CD14-positive monocyte (primary cell): ENCODE results near the gene CRY2. TPM values are rescaled to one million over a fixed set of nuclear protein-coding genes. Genes with fewer than 3 reads are reported as not detected.

Experiments
- DNase-seq, 3 donors: peaks; one replicate each; pipeline ENCODE4 v3.0.0-alpha.2; 2011 to 2022
- H2AFZ ChIP-seq: 2 replicates; pipeline ENCODE4 v1.6.0; 2012; ENCODE audit warnings: mild to moderate bottlenecking, low read depth, low read length, inconsistent platforms; ENCODE audit not compliant: insufficient read depth, poor library complexity, severe bottlenecking
- H3K27ac ChIP-seq, 2 donors: 1 replicate in 1 of 2; 2 replicates in 1 of 2; pipeline ENCODE4 v1.5.1; 2012 to 2013; ENCODE audit warnings: low read length in 2 of 2, control low read depth in 1 of 2, inconsistent platforms in 1 of 2, low read depth in 1 of 2, mild to moderate bottlenecking in 1 of 2
- H3K27me3 ChIP-seq, 2 donors: one replicate each; pipeline versions ENCODE4 v1.6.0 to v1.6.1; 2011 to 2013; ENCODE audit warnings: low read length in 2 of 2; ENCODE audit not compliant: control insufficient read depth in 2 of 2, insufficient read depth in 2 of 2
- H3K36me3 ChIP-seq, 2 donors: replicated peaks in 1 of 2; 1 replicate in 1 of 2; 2 replicates in 1 of 2; pipeline versions ENCODE4 v1.5.1 to v1.6.1; 2012 to 2013; ENCODE audit warnings: low read length in 2 of 2, control low read depth in 1 of 2, inconsistent platforms in 1 of 2, mild to moderate bottlenecking in 1 of 2; ENCODE audit not compliant: insufficient read depth in 2 of 2, control insufficient read depth in 1 of 2
- H3K4me1 ChIP-seq, 2 donors: 1 replicate in 1 of 2; 2 replicates in 1 of 2; pipeline versions ENCODE4 v1.5.1 to v1.6.1; 2012 to 2013; ENCODE audit warnings: low read length in 2 of 2, control low read depth in 1 of 2, inconsistent platforms in 1 of 2, mild to moderate bottlenecking in 1 of 2, moderate library complexity in 1 of 2; ENCODE audit not compliant: insufficient read depth in 2 of 2, control insufficient read depth in 1 of 2
- H3K4me2 ChIP-seq: replicated peaks from 2 replicates; pipeline ENCODE3; 2012; ENCODE audit warnings: low read length, moderate library complexity, mild to moderate bottlenecking; ENCODE audit not compliant: poor library complexity, severe bottlenecking; ENCODE audit errors: extremely low read depth
- H3K4me3 ChIP-seq, 3 experiments: fragments of 200-600 bp in 1 of 3; sonication (generic) in 1 of 3; replicated peaks in 1 of 3; 1 replicate in 2 of 3; 2 replicates in 1 of 3; pipeline ENCODE4 v1.5.1; 2011 to 2013; ENCODE audit warnings: low read length in 3 of 3, mild to moderate bottlenecking in 3 of 3, control low read depth in 2 of 3, low read depth in 2 of 3, inconsistent platforms in 1 of 3, moderate library complexity in 1 of 3
- H3K79me2 ChIP-seq: 2 replicates; pipeline ENCODE4 v1.6.0; 2012; ENCODE audit warnings: mild to moderate bottlenecking, control low read depth, inconsistent platforms, low read length, moderate library complexity; ENCODE audit not compliant: insufficient read depth
- H3K9ac ChIP-seq: 2 replicates; pipeline ENCODE4 v1.6.0; 2017; ENCODE audit warnings: low read length, mild to moderate bottlenecking; ENCODE audit not compliant: insufficient read depth, poor library complexity, severe bottlenecking
- H3K9me3 ChIP-seq, 2 donors: replicated peaks in 1 of 2; 1 replicate in 1 of 2; 2 replicates in 1 of 2; pipeline versions ENCODE4 v1.5.1 to v1.6.1; 2012 to 2013; ENCODE audit warnings: low read length in 2 of 2, control low read depth in 1 of 2; ENCODE audit not compliant: control insufficient read depth in 1 of 2, insufficient read depth in 1 of 2
- H4K20me1 ChIP-seq: 2 replicates; pipeline ENCODE4 v1.6.0; 2012; ENCODE audit warnings: mild to moderate bottlenecking, low read length, control low read depth, moderate library complexity; ENCODE audit not compliant: insufficient read depth
- H3K27ac Mint-ChIP-seq, 7 donors: one replicate each; pipeline ENCODE4 v1.8.0; 2020; ENCODE audit warnings: mild to moderate bottlenecking in 7 of 7, mixed read lengths in 7 of 7, moderate library complexity in 6 of 7, inconsistent platforms in 2 of 7
- H3K27me3 Mint-ChIP-seq, 3 donors: one replicate each; pipeline ENCODE4 v1.8.0; 2021 to 2022; ENCODE audit warnings: low read depth in 3 of 3, mild to moderate bottlenecking in 3 of 3, mixed read lengths in 3 of 3, moderate library complexity in 3 of 3, inconsistent platforms in 1 of 3
- H3K36me3 Mint-ChIP-seq, 2 donors: one replicate each; pipeline ENCODE4 v1.8.0; 2020; ENCODE audit warnings: mixed read lengths in 2 of 2, inconsistent platforms in 1 of 2, mild to moderate bottlenecking in 1 of 2
- H3K4me1 Mint-ChIP-seq: one replicate; pipeline ENCODE4 v1.8.0; 2020; ENCODE audit warnings: mild to moderate bottlenecking, mixed read lengths
- H3K4me3 Mint-ChIP-seq, 2 donors: one replicate each; pipeline ENCODE4 v1.8.0; 2020; ENCODE audit warnings: mild to moderate bottlenecking in 2 of 2, mixed read lengths in 2 of 2, moderate library complexity in 1 of 2
- H3K9me3 Mint-ChIP-seq, 7 donors: one replicate each; pipeline ENCODE4 v1.8.0; 2020 to 2022; ENCODE audit warnings: mixed read lengths in 7 of 7, mild to moderate bottlenecking in 6 of 7, moderate library complexity in 6 of 7, inconsistent platforms in 2 of 7
- CTCF ChIP-seq: fragments of 200-600 bp; IDR thresholded peaks from one replicate; pipeline ENCODE4 v1.8.0; 2022; ENCODE audit warnings: antibody characterized with exemption, mild to moderate bottlenecking
- WGBS: methylation state at CpG from one replicate; pipeline ENCODE4 v1.1.5; 2013; ENCODE audit warnings: missing lambda C conversion rate; ENCODE audit not compliant: insufficient coverage; 5-methylcytosine and 5-hydroxymethylcytosine counted together
- intact Hi-C, 2 donors: fragments of 100-400 bp; cut with micrococcal nuclease; formaldehyde crosslinking; loops; one replicate each; pipeline versions ENCODE4 v1.15.0 to v1.15.1; 2023
- polyA plus RNA-seq, 3 donors: library from polyadenylated mRNA; depleted of rRNA in 1 of 3; unstranded in 2 of 3; stranded (reverse) in 1 of 3; fragments of 300-500 nt in 2 of 3; fragments of >200 nt in 1 of 3; fragmentation: Illumina TruSeq in 2 of 3; gene quantifications; 1 replicate in 2 of 3; 2 replicates in 1 of 3; pipeline ENCODE4 v1.2.3, GENCODE V29; 2012 to 2021

Gene CRY2
- polyA plus RNA-seq, 3 donors, result 5.1 to 12.5 (median 7.2) TPM

GRCh38 chr11:45889966-45890365 is 42.7 kb downstream of the CRY2 start:
- Histone ChIP-seq H3K4me2 (no peak overlapping the region), H3K9ac (no peak overlapping the region), H3K4me1 (peaks cover 5 to 6% of the 10 kb centered on the region in 2 donors), H3K27ac (no peak overlapping the region), H4K20me1 (peaks cover 12% of the 10 kb centered on the region), H3K36me3 (no peaks in the 10 kb centered on the region), H3K27me3 (peaks cover 14 to 26% of the 10 kb centered on the region in 2 donors), H3K9me3 (no peaks in the 10 kb centered on the region), H3K4me3 (no peak overlapping the region), H2AFZ (no peak overlapping the region), H3K79me2 (no peaks in the 10 kb centered on the region)
- peaks cover 0 to 3% (median 0%) of the 10 kb centered on the region in 7 donors for H3K9me3 Mint-ChIP-seq
- no peaks in the 10 kb centered on the region for H3K36me3 Mint-ChIP-seq
- no peak overlapping the region for H3K4me3 Mint-ChIP-seq
- peaks cover 3% of the 10 kb centered on the region for H3K4me1 Mint-ChIP-seq
- no peak overlapping the region for H3K27ac Mint-ChIP-seq
- 90% methylated on average over 7 of the region's 9 CpGs for WGBS
- H3K27me3 Mint-ChIP-seq, result peaks cover 18 to 49% (median 30%) of the 10 kb centered on the region in 3 donors
- no peak for DNase-seq
- TF ChIP-seq CTCF, result no peak
- intact Hi-C loops, result no loop called here

- no peaks in the 10 kb centered on the region for H3K79me2 ChIP-seq
- no peak overlapping the region for H3K4me3 ChIP-seq
- Mint-ChIP-seq H3K9me3 (no peaks in the 10 kb centered on the region), H3K36me3 (no peaks in the 10 kb centered on the region), H3K27me3 (peaks cover 16 to 50% (median 28%) of the 10 kb centered on the region in 3 donors), H3K27ac (no peak overlapping the region), H3K4me1 (no peaks in the 10 kb centered on the region), H3K4me3 (no peak overlapping the region)
- H3K36me3 ChIP-seq, result no peaks in the 10 kb centered on the region
- intact Hi-C loops, result no loop called here
- no peak overlapping the region for H3K9ac ChIP-seq
- H3K27ac ChIP-seq, result no peak overlapping the region
- no peak overlapping the region for H3K4me2 ChIP-seq
- peaks cover 10 to 23% of the 10 kb centered on the region in 2 donors for H3K27me3 ChIP-seq
- no peak overlapping the region for H2AFZ ChIP-seq
- WGBS, result 91% methylated on average over 7 of the region's 9 CpGs
- H4K20me1 ChIP-seq, result peaks cover 6% of the 10 kb centered on the region
- H3K9me3 ChIP-seq, result no peaks in the 10 kb centered on the region
- TF ChIP-seq CTCF, result no peak
- H3K4me1 ChIP-seq, result peaks cover 2% of the 10 kb centered on the region in 2 donors
- no peak for DNase-seq
Measured at GRCh38 chr11:45890886-45891550, 43.7 kb downstream of the CRY2 start.
